Calu3 (cell line): Measurements from ENCODE around the gene RAB43. TPM values are rescaled to one million over a fixed set of nuclear protein-coding genes. Genes with fewer than 3 reads are reported as not detected.

Experiments used
- BruUV-seq: library from RNA; stranded (reverse); fragments of 400-500 nt; replicated peaks from 2 replicates; lab custom pipeline; 2021; lab: Mats Ljungman, UMichigan
- CTCF ChIA-PET: fragments of 300-600 bp; sonication (Branson Sonifier 250); formaldehyde crosslinking; loops from one replicate; lab custom pipeline; 2022; ENCODE audit warnings: antibody characterized with exemption; lab: Charles Lee
- DNase-seq: peaks from one replicate; pipeline ENCODE4 v3.0.0; 2022
- H3K27ac Mint-ChIP-seq: one replicate; pipeline ENCODE4 v1.8.0; 2022; ENCODE audit warnings: mixed read lengths; ENCODE audit not compliant: unreplicated experiment
- H3K27me3 Mint-ChIP-seq: one replicate; pipeline ENCODE4 v1.8.0; 2022; ENCODE audit warnings: mixed read lengths; ENCODE audit not compliant: unreplicated experiment
- H3K36me3 Mint-ChIP-seq: one replicate; pipeline ENCODE4 v1.8.0; 2022; ENCODE audit warnings: mild to moderate bottlenecking, moderate library complexity, mixed read lengths; ENCODE audit not compliant: insufficient read depth, unreplicated experiment
- H3K4me1 Mint-ChIP-seq: one replicate; pipeline ENCODE4 v1.8.0; 2022; ENCODE audit warnings: mild to moderate bottlenecking, low read depth, mixed read lengths; ENCODE audit not compliant: unreplicated experiment
- H3K4me3 Mint-ChIP-seq: one replicate; pipeline ENCODE4 v1.8.0; 2022; ENCODE audit warnings: mild to moderate bottlenecking, low read depth, moderate library complexity, mixed read lengths; ENCODE audit not compliant: unreplicated experiment
- H3K9me3 Mint-ChIP-seq: one replicate; pipeline ENCODE4 v1.8.0; 2022; ENCODE audit warnings: low read depth, mixed read lengths; ENCODE audit not compliant: unreplicated experiment
- CTCF ChIP-seq: fragments of 200-600 bp; IDR thresholded peaks from one replicate; pipeline ENCODE4 v1.8.0; 2022; ENCODE audit warnings: antibody characterized with exemption; ENCODE audit not compliant: unreplicated experiment
- intact Hi-C: fragments of 100-400 bp; cut with micrococcal nuclease; formaldehyde crosslinking; loops from one replicate; pipeline ENCODE4 v1.10.0; 2022; ENCODE audit not compliant: unreplicated experiment
- total RNA-seq: library from RNA; stranded (reverse); gene quantifications from 2 replicates; pipeline ENCODE4 v1.2.3, GENCODE V29; 2022

RAB43 gene
- total RNA-seq, 1 experiment from 2014 or later, result 21.2 TPM

GRCh38 chr3:129123314-129124060, 1.9 kb upstream of the RAB43 start:
- H3K27ac Mint-ChIP-seq, result peak overlapping the region; percentile 51
- peak; percentile 65 for DNase-seq

GRCh38 chr3:129122412-129123011, 908 bp upstream of the RAB43 start:
- intact Hi-C loops, result loop anchor here (5.0 kb wide), 1 partner anchor 70 kb away; no protein-coding TSS in a partner anchor
- peak overlapping the region; percentile 51 for H3K27ac Mint-ChIP-seq

More at GRCh38 chr3:129123314-129124060, 1.9 kb upstream of the RAB43 start:
- Mint-ChIP-seq H3K27me3 (no peaks in the 10 kb centered on the region), H3K36me3 (peaks cover 44% of the 10 kb centered on the region), H3K4me1 (peaks cover 33% of the 10 kb centered on the region), H3K9me3 (no peaks in the 10 kb centered on the region), H3K4me3 (peak overlapping the region; percentile 9)
- intact Hi-C loops, result loop anchor here (5.0 kb wide), 1 partner anchor 71 kb away; no protein-coding TSS in a partner anchor
- CTCF ChIA-PET, result interaction anchor here (0.9 to 4.0 kb wide), 6 partner anchors 10 to 153 kb away, joined by 3 to 30 read pairs (median 4); no protein-coding TSS in a partner anchor
- no peak for TF ChIP-seq CTCF
- no TSS peak for BruUV-seq

GRCh38 chr3:129121016-129121791, 400 bp downstream of the RAB43 start:
- Mint-ChIP-seq H3K36me3 (peaks cover 38% of the 10 kb centered on the region), H3K4me1 (peaks cover 54% of the 10 kb centered on the region), H3K9me3 (no peaks in the 10 kb centered on the region), H3K4me3 (peak overlapping the region; percentile 69), H3K27ac (peak overlapping the region; percentile 51), H3K27me3 (no peaks in the 10 kb centered on the region)
- DNase-seq, result no peak
- intact Hi-C loops, result loop anchor here (5.0 kb wide), 1 partner anchor 69 kb away; no protein-coding TSS in a partner anchor
- TSS peak; percentile 96 for BruUV-seq
- no peak for TF ChIP-seq CTCF
- CTCF ChIA-PET, result interaction anchor here (0.6 to 4.0 kb wide), 12 partner anchors 15 to 243 kb away, joined by 3 to 30 read pairs (median 6); no protein-coding TSS in a partner anchor

More at GRCh38 chr3:129122412-129123011, 908 bp upstream of the RAB43 start:
- BruUV-seq, result no TSS peak
- no peak for DNase-seq
- Mint-ChIP-seq H3K36me3 (peaks cover 44% of the 10 kb centered on the region), H3K27me3 (no peaks in the 10 kb centered on the region), H3K4me3 (peak overlapping the region; percentile 69), H3K4me1 (peaks cover 42% of the 10 kb centered on the region), H3K9me3 (no peaks in the 10 kb centered on the region)
- no peak for TF ChIP-seq CTCF
- CTCF ChIA-PET, result interaction anchor here (0.6 to 4.0 kb wide), 9 partner anchors 9 to 152 kb away, joined by 3 to 30 read pairs (median 3); no protein-coding TSS in a partner anchor
